Measurements from ENCODE around the gene STK35.

The STK35 gene

GRCh38 chr20:2118783-2119182, 17.2 kb downstream of the STK35 start:
- H2BK5ac ChIP-seq (ENCODE audit: low read length), result no peak overlapping the region
- H3K18ac ChIP-seq (ENCODE audit: low read length), result no peak overlapping the region
- no peak overlapping the region for H2BK12ac ChIP-seq (ENCODE audit: low read length)
- no peak overlapping the region for H4K8ac ChIP-seq (ENCODE audit: low read depth, low read length)
- no peak overlapping the region for H2AFZ ChIP-seq (ENCODE audit: low read length)
- H2AK5ac ChIP-seq (ENCODE audit: low read depth, low read length), result no peak overlapping the region
- no CpG with 5 or more reads among the region's 3 CpGs for WGBS, 2 donors (ENCODE audit: extremely low coverage in 2 of 2, insufficient read length in 2 of 2, insufficient replicate concordance in 1 of 2)
- H3K27me3 ChIP-seq (ENCODE audit: control insufficient read depth in 3 of 3, insufficient read depth in 3 of 3, low read depth in 1 of 3, low read length in 3 of 3), result no peaks in the 10 kb centered on the region
- no peak overlapping the region for H3K4me2 ChIP-seq (ENCODE audit: insufficient read depth, low read length, poor library complexity, severe bottlenecking)
- H3K23ac ChIP-seq (ENCODE audit: low read depth, low read length, poor library complexity), result no peak overlapping the region
- no peak for DNase-seq (ENCODE audit: low spot score)
- no peak overlapping the region for H3K4me3 ChIP-seq (ENCODE audit: low read length in 2 of 2)
- H3K9me3 ChIP-seq (replicated peaks in 1 of 2; ENCODE audit: control insufficient read depth in 2 of 2, insufficient read depth in 1 of 2, low read depth in 1 of 2, low read length in 2 of 2), result no peaks in the 10 kb centered on the region
- H2BK15ac ChIP-seq (ENCODE audit: low read length), result no peak overlapping the region
- H3K27ac ChIP-seq (replicated peaks; ENCODE audit: low read length), result no peak overlapping the region
- H3K4ac ChIP-seq (ENCODE audit: low read length), result no peak overlapping the region
- H3K79me1 ChIP-seq (ENCODE audit: low read depth, low read length), result peaks cover 7% of the 10 kb centered on the region
- no peak overlapping the region for H4K91ac ChIP-seq (ENCODE audit: low read depth, low read length, poor library complexity)
- H3K4me1 ChIP-seq (ENCODE audit: control insufficient read depth in 2 of 2, insufficient read depth in 1 of 2, low read depth in 1 of 2, low read length in 2 of 2), result peaks cover 0 to 8% of the 10 kb centered on the region in 2 donors
- no peak overlapping the region for H2BK120ac ChIP-seq (ENCODE audit: low read depth, low read length)
- no peak overlapping the region for H3K14ac ChIP-seq (ENCODE audit: low read length)
- H3K9ac ChIP-seq (ENCODE audit: low read depth, low read length, poor library complexity), result no peak overlapping the region
- H3K36me3 ChIP-seq (replicated peaks in 1 of 2; ENCODE audit: control insufficient read depth in 2 of 2, insufficient read depth in 2 of 2, low read length in 2 of 2), result peaks cover 15 to 82% of the 10 kb centered on the region in 2 donors

- no peak overlapping the region for H2BK5ac ChIP-seq (ENCODE audit: low read length)
- no peak overlapping the region for H2BK120ac ChIP-seq (ENCODE audit: low read depth, low read length)
- peaks cover 0 to 8% of the 10 kb centered on the region in 2 donors for H3K4me1 ChIP-seq (ENCODE audit: control insufficient read depth in 2 of 2, insufficient read depth in 1 of 2, low read depth in 1 of 2, low read length in 2 of 2)
- H3K27ac ChIP-seq (replicated peaks; ENCODE audit: low read length), result no peak overlapping the region
- DNase-seq (ENCODE audit: low spot score), result no peak
- no peak overlapping the region for H3K18ac ChIP-seq (ENCODE audit: low read length)
- H2BK15ac ChIP-seq (ENCODE audit: low read length), result no peak overlapping the region
- no peak overlapping the region for H4K91ac ChIP-seq (ENCODE audit: low read depth, low read length, poor library complexity)
- H3K4ac ChIP-seq (ENCODE audit: low read length), result no peak overlapping the region
- no peak overlapping the region for H4K8ac ChIP-seq (ENCODE audit: low read depth, low read length)
- no peak overlapping the region for H3K4me3 ChIP-seq (ENCODE audit: low read length in 2 of 2)
- H3K36me3 ChIP-seq (replicated peaks in 1 of 2; ENCODE audit: control insufficient read depth in 2 of 2, insufficient read depth in 2 of 2, low read length in 2 of 2), result peaks cover under 1 to 77% of the 10 kb centered on the region in 2 donors
- no peak overlapping the region for H3K4me2 ChIP-seq (ENCODE audit: insufficient read depth, low read length, poor library complexity, severe bottlenecking)
- no peak overlapping the region for H2AK5ac ChIP-seq (ENCODE audit: low read depth, low read length)
- H3K23ac ChIP-seq (ENCODE audit: low read depth, low read length, poor library complexity), result no peak overlapping the region
- H2AFZ ChIP-seq (ENCODE audit: low read length), result no peak overlapping the region
- no peaks in the 10 kb centered on the region for H3K27me3 ChIP-seq (ENCODE audit: control insufficient read depth in 3 of 3, insufficient read depth in 3 of 3, low read depth in 1 of 3, low read length in 3 of 3)
- H3K14ac ChIP-seq (ENCODE audit: low read length), result no peak overlapping the region
- no peaks in the 10 kb centered on the region for H3K9me3 ChIP-seq (replicated peaks in 1 of 2; ENCODE audit: control insufficient read depth in 2 of 2, insufficient read depth in 1 of 2, low read depth in 1 of 2, low read length in 2 of 2)
- peaks cover 6% of the 10 kb centered on the region for H3K79me1 ChIP-seq (ENCODE audit: low read depth, low read length)
- H2BK12ac ChIP-seq (ENCODE audit: low read length), result no peak overlapping the region
- WGBS, 2 donors (ENCODE audit: extremely low coverage in 2 of 2, insufficient read length in 2 of 2, insufficient replicate concordance in 1 of 2), result no CpG with 5 or more reads among the region's 6 CpGs
- no peak overlapping the region for H3K9ac ChIP-seq (ENCODE audit: low read depth, low read length, poor library complexity)
Observed at GRCh38 chr20:2122936-2123335, 21.3 kb downstream of the STK35 start.

- Histone ChIP-seq H3K36me3 (replicated peaks in 1 of 2; ENCODE audit: control insufficient read depth in 2 of 2, insufficient read depth in 2 of 2, low read length in 2 of 2) (peaks cover 0 to 79% of the 10 kb centered on the region in 2 donors), H2BK15ac (ENCODE audit: low read length) (no peak overlapping the region), H3K9ac (ENCODE audit: low read depth, low read length, poor library complexity) (no peak overlapping the region), H3K4me3 (ENCODE audit: low read length in 2 of 2) (no peak overlapping the region), H2AK5ac (ENCODE audit: low read depth, low read length) (no peak overlapping the region), H3K4me1 (ENCODE audit: control insufficient read depth in 2 of 2, insufficient read depth in 1 of 2, low read depth in 1 of 2, low read length in 2 of 2) (peaks cover 0 to 8% of the 10 kb centered on the region in 2 donors), H3K4ac (ENCODE audit: low read length) (no peak overlapping the region), H2BK12ac (ENCODE audit: low read length) (no peak overlapping the region), H3K79me1 (ENCODE audit: low read depth, low read length) (peaks cover 6% of the 10 kb centered on the region), H2AFZ (ENCODE audit: low read length) (no peak overlapping the region), H4K8ac (ENCODE audit: low read depth, low read length) (no peak overlapping the region), H3K27ac (replicated peaks; ENCODE audit: low read length) (no peak overlapping the region), H3K27me3 (ENCODE audit: control insufficient read depth in 3 of 3, insufficient read depth in 3 of 3, low read depth in 1 of 3, low read length in 3 of 3) (no peaks in the 10 kb centered on the region), H3K23ac (ENCODE audit: low read depth, low read length, poor library complexity) (no peak overlapping the region), H3K4me2 (ENCODE audit: insufficient read depth, low read length, poor library complexity, severe bottlenecking) (no peak overlapping the region), H2BK5ac (ENCODE audit: low read length) (no peak overlapping the region), H3K18ac (ENCODE audit: low read length) (no peak overlapping the region), H4K91ac (ENCODE audit: low read depth, low read length, poor library complexity) (no peak overlapping the region), H3K14ac (ENCODE audit: low read length) (no peak overlapping the region), H2BK120ac (ENCODE audit: low read depth, low read length) (no peak overlapping the region), H3K9me3 (replicated peaks in 1 of 2; ENCODE audit: control insufficient read depth in 2 of 2, insufficient read depth in 1 of 2, low read depth in 1 of 2, low read length in 2 of 2) (no peaks in the 10 kb centered on the region)
- no peak for DNase-seq (ENCODE audit: low spot score)
- no CpG with 5 or more reads among the region's 5 CpGs for WGBS, 2 donors (ENCODE audit: extremely low coverage in 2 of 2, insufficient read length in 2 of 2, insufficient replicate concordance in 1 of 2)
Observed at GRCh38 chr20:2123720-2124119, 22.1 kb downstream of the STK35 start.

- Histone ChIP-seq H2BK5ac (ENCODE audit: low read length) (no peak overlapping the region), H3K36me3 (replicated peaks in 1 of 2; ENCODE audit: control insufficient read depth in 2 of 2, insufficient read depth in 2 of 2, low read length in 2 of 2) (peaks cover 0 to 69% of the 10 kb centered on the region in 2 donors), H2AFZ (ENCODE audit: low read length) (no peak overlapping the region), H3K4me3 (ENCODE audit: low read length in 2 of 2) (no peak overlapping the region), H3K9ac (ENCODE audit: low read depth, low read length, poor library complexity) (no peak overlapping the region), H3K18ac (ENCODE audit: low read length) (no peak overlapping the region), H3K14ac (ENCODE audit: low read length) (no peak overlapping the region), H2AK5ac (ENCODE audit: low read depth, low read length) (no peak overlapping the region), H3K27me3 (ENCODE audit: control insufficient read depth in 3 of 3, insufficient read depth in 3 of 3, low read depth in 1 of 3, low read length in 3 of 3) (no peaks in the 10 kb centered on the region), H3K4ac (ENCODE audit: low read length) (no peak overlapping the region), H3K23ac (ENCODE audit: low read depth, low read length, poor library complexity) (no peak overlapping the region), H3K4me1 (ENCODE audit: control insufficient read depth in 2 of 2, insufficient read depth in 1 of 2, low read depth in 1 of 2, low read length in 2 of 2) (peaks cover 1 to 9% of the 10 kb centered on the region in 2 donors), H3K27ac (replicated peaks; ENCODE audit: low read length) (no peak overlapping the region), H3K9me3 (replicated peaks in 1 of 2; ENCODE audit: control insufficient read depth in 2 of 2, insufficient read depth in 1 of 2, low read depth in 1 of 2, low read length in 2 of 2) (no peaks in the 10 kb centered on the region), H3K79me1 (ENCODE audit: low read depth, low read length) (peaks cover 7% of the 10 kb centered on the region), H2BK12ac (ENCODE audit: low read length) (no peak overlapping the region), H4K91ac (ENCODE audit: low read depth, low read length, poor library complexity) (no peak overlapping the region), H2BK15ac (ENCODE audit: low read length) (no peak overlapping the region), H2BK120ac (ENCODE audit: low read depth, low read length) (no peak overlapping the region), H3K4me2 (ENCODE audit: insufficient read depth, low read length, poor library complexity, severe bottlenecking) (no peak overlapping the region), H4K8ac (ENCODE audit: low read depth, low read length) (no peak overlapping the region)
- no peak for DNase-seq (ENCODE audit: low spot score)
- no CpG with 5 or more reads among the region's 7 CpGs for WGBS, 2 donors (ENCODE audit: extremely low coverage in 2 of 2, insufficient read length in 2 of 2, insufficient replicate concordance in 1 of 2)
Observed at GRCh38 chr20:2124564-2125213, 23.1 kb downstream of the STK35 start.

Data from neuronal stem cell (in vitro differentiated cells).